Muscle of arm (tissue), 12 donors: ENCODE measurements around the gene SLC2A6. TPM values are rescaled to one million over a fixed set of nuclear protein-coding genes. Genes with fewer than 3 reads are reported as not detected.
"Not testable (repeated sequence)": the region's sequence is repeated elsewhere in the genome, so short reads cannot be mapped to it uniquely, and the experiment has no call there.

Source experiments
- DNase-seq: peaks from one replicate; pipeline ENCODE4 v3.0.0-alpha.2; 2013
- polyA plus RNA-seq, 12 donors: library from polyadenylated mRNA; unstranded; fragments of 120-200 nt; gene quantifications; one replicate each; pipeline ENCODE4 v1.2.1, GENCODE V29; 2013; ENCODE audit not compliant: insufficient read length in 12 of 12

SLC2A6 gene
- polyA plus RNA-seq, 12 donors, result 0.87 to 1.6 (median 1.1) TPM; not detected in 2

DNA sequence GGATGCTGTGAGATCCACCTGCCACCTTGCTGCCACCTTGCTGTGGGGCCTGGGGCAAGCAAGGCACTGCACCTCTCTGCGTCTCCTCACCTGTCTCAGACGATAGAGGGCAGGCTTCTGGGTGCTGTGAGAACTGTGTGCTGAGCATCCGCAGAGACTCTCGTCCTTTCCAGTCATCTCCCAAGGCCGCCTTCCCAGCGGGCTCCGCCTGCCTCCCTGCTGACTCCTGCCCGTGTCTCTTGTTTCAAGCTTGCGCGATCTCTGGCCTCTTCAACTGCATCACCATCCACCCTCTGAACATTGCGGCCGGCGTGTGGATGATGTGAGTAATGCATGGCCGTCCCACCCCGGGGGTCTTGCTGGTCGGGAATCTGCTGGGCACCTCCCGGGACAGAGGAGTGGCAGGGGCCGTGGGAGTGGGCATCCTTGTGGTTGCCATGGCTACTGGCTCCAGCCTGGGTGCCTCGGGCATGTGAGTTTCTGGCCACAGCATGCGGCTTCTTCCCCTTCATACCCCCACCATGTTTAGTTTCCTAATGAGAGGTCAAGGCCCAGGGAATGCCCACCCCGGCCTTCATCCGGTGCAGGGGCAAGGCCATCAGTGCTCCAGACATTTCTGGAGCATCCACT is 15.6 kb downstream of the SLC2A6 start:
- DNase-seq, result no peak

DNA sequence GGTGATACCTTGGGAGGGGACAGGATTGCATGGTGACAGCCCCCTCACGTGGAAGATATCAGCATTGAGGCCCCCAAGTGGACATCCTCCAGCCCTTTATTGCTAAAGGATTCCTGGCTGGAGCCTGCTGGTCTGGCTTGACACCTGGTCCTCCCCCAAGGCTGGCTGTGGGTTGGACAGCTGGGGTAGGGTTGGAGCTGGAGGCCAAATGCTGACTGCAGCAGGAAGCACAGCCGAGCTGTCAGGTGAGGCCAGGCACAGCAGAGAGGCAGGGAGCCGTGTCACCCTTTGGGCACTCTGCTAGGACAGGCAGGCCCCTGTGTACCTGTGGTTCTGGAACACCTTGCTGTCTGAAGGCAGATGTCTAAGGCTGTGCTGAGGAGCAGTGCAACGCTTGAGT is 16.9 kb downstream of the SLC2A6 start:
- no peak for DNase-seq

DNA sequence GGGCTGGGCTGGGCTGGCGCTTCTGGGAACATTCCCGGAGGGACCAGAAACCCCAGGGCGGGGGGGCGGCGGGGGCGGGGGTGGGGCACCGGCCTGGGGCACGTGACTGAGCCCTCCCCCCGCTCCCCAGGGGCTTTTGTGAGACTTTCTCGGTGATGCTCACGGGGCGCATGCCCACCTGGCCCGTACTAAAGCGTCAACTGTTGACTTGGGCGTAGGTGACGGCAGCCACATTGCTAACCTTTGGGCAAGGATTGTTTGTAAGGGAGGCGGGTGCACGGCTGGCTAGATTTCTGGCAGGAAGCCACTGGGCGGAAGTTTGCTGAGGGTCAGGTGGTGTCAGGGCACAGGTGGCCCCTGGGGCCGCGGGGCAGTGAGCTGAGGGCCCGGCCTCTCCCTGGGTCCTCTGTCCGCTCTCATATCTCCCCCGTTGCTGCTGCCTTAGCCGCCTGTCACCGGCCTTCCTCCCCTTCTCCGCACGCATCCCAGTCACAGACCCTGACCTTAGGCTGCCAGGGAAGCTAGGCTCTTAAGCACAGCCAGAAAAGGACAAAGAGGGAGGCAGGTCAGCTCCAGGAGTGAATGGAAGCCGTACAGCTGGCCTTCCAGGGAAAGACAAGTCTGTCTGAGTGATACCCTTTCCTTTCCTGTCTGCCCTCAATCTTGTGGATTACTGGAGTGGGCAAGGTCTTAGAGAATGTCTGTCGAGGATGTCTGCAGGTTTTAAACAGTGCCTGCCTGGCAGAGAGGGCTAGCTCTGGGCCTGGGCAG is 18.3 kb downstream of the SLC2A6 start:
- peak; percentile 19 for DNase-seq

DNA sequence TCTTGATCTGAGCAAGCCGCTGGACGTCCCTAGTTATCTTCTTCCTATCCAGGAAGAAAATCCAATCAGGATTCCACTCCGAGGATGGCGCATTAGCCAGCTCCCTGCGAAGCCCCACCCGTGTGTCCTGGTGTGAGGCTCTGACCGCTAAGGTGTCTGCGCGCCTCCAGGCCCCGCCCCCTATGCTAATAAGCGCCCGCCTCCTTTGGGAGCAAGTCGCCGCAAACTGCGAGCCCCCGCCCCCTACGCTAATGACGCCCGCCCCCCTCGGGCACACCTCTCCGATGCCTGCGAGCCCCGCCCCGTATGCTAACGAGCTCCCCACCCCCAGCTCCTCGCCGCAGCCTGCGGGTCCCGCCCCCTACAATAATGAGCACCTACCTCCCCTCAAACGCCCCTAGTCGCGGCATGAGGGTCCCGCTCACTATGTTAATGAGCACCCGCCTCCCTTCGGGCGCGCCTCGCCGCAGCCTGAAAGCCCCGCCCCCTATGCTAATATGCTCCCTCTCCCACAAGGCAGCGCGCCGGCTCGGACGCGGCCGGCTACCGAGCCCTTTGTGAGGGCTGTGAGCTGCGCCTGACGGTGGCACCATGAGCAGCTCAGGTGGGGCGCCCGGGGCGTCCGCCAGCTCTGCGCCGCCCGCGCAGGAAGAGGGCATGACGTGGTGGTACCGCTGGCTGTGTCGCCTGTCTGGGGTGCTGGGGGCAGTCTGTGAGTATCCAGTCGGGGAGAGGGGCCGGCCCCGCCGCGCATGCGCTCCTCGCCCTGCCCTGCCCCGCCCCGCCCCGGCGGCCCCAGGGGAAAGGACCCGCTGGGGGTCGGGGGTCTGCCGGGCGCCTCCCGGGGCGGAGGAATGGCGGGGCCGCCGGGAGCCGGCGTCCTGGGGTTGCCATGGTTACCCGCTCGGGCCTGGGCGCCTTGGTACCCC is 19.2 kb downstream of the SLC2A6 start, which contains the start of gene CACFD1:
Gene CACFD1 (plus strand): TSS at position 503 of the 929 bp plus-strand sequence. CDS start 89 bp downstream, at position 592.
- peak; percentile 92 for DNase-seq

DNA sequence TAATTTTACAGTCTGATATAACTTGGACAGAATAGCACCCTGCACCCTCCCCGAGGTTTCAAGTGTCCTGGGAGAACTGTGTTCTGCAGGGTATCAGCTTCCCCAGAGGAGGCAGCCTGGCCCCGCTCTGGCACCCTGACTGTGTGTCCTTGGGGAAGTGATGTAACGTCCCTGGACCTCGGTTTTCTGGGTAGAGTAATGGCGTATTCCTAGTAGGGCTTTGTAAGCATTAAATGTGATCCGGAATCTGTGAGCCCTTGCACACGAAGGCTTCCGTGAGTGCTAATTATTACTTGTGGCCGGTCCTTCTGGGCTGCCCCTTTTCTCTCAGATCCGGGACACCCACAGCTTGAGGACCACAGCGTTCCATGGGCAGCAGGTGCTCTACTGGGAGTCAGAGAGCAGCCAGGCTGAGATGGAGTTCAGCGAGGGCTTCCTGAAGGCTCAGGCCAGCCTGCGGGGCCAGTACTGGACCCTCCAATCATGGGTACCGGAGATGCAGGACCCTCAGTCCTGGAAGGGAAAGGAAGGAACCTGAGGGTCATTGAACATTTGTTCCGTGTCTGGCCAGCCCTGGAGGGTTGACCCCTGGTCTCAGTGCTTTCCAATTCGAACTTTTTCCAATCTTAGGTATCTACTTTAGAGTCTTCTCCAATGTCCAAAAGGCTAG is 20.1 kb downstream of the SLC2A6 start:
- no peak for DNase-seq

DNA sequence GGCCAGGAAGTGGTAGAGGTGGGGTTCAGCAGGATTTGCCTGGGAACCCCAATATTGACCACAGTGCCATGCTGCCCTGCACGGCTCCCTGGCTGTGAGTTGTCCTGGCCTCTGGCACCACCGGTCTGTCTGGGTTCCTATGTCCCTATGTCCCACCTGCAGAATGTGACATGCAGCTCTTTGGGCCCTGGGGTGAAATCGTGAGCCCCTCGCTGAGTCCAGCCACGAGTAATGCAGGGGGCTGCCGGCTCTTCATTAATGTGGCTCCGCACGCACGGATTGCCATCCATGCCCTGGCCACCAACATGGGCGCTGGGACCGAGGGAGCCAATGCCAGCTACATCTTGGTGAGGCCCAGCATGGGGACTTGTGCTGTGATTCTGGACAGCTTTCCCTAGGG is 21.2 kb downstream of the SLC2A6 start:
- no peak for DNase-seq

DNA sequence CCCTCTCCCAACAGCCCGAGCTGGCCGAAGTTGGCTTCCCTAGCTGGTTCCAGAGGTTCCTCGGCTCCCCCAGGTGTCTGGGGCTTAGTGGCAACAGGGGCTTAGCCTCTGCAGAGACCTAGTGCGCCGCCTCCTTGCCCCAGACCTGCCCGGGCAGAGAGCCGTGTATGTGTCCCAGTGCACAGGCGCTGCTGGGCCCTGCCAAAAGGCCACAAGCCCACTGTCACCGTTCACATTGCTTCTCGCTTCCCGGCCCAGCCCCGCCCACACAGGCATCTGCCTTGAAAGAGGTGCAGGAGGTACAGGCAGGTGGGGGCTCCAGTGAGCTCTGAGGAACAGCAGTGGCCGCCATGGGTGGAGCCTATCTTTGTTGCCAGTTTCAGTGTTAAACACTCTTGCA is 21.7 kb downstream of the SLC2A6 start:
- DNase-seq, result no peak

DNA sequence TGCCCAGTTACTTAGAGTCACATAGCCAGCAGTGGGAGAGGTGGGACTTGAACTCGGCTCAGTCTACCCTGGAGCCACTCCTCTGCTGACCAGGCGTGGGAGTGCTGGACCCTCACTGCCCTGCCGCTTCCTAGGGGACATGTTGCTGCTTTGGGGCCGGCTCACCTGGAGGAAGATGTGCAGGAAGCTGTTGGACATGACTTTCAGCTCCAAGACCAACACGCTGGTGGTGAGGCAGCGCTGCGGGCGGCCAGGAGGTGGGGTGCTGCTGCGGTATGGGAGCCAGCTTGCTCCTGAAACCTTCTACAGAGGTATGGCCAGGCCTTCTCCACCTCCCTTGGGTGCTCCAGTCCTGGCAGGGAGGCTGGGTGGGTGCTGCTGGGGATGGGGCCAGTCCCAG is 22.5 kb downstream of the SLC2A6 start:
- no peak for DNase-seq

DNA sequence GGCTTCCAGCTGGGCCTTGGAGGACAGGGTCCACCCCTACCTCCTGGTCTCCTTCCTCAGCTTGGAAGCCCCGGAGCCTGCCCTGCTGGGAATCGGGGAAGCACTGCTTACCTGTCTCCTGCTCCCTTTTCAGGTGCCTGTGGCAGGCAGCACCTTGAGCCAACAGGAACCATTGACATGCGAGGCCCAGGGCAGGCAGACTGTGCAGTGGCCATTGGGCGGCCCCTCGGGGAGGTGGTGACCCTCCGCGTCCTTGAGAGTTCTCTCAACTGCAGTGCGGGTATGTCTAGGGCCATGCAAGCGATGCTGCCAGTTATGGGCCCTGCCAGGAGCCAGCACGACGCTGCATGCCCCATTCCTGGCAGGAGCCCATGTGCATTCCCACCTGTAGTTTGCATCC is 23.0 kb downstream of the SLC2A6 start:
- DNase-seq, result no peak

DNA sequence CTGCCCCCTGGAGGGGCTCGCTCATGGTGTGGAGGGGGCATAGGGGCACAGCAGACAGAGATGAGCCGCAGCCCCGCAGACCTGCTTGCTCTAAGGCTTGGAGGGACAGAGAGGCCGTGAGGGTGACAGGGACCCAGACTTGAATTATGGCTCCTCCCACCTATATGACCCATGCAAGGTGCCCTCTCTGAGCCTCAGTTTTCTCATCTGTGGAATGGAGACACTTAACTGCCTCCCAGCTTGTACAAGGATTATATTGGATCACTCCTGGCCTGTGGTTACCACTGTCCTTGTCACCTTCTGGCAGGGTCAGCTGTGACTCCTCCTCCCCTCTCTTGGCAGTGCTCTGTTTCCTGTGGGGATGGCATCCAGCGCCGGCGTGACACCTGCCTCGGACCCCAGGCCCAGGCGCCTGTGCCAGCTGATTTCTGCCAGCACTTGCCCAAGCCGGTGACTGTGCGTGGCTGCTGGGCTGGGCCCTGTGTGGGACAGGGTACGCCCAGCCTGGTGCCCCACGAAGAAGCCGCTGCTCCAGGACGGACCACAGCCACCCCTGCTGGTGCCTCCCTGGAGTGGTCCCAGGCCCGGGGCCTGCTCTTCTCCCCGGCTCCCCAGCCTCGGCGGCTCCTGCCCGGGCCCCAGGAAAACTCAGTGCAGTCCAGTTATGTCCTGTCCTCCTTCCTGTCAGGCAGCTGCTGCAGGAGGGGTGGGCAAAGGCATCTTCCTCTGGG is 23.8 kb downstream of the SLC2A6 start:
- DNase-seq, result no peak

DNA sequence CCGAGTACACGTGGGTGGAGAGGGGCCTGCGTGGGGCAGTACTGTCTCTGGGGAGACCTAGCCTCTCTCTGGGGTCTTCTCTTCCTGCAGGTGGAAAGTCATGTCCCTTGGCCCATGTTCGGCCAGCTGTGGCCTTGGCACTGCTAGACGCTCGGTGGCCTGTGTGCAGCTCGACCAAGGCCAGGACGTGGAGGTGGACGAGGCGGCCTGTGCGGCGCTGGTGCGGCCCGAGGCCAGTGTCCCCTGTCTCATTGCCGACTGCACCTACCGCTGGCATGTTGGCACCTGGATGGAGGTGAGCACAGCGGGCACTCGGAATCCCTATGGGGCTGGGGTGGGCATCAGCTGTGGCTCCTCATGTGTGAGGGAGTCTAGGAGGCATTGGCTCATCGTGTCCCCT is 24.6 kb downstream of the SLC2A6 start:
- DNase-seq, result no peak

DNA sequence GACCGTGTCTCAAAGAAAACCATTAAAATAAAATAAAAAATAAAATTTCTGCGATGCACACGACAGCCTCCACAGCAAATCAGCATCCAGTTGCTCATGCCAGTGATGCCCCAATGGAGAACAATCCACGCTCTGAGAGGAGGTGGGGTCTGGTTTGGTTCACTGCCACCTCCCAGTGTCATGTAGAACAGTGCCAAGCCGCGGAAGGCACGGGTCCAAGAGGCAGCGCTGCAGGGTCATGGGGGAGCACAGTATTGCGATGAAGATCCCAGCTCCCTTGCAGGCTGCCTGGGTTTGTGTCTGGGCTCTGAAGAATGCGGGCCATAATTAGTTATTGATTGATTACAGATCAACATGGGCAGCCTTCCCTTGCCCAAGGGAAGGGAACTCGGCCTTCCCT is 25.2 kb downstream of the SLC2A6 start:
- no peak for DNase-seq

DNA sequence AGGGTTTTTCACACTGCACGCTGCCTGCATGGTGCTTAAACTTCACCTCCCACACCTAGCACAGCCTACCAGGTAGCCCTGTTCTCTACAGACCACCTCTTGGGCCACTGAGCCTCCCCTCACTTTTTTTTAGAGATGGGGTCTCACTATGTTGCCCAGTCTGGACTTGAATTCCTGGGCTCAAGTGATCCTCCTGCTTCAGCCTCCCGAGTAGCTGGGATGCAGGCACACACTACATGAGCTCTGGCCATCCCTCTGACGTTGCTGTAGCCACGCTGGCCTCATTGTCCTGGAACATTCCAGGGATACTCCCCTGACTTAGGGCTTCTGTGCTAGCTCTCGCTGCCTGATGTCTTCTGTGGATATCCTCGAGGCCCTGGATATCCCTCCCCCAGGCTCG is 26.3 kb downstream of the SLC2A6 start:
- no peak for DNase-seq

DNA sequence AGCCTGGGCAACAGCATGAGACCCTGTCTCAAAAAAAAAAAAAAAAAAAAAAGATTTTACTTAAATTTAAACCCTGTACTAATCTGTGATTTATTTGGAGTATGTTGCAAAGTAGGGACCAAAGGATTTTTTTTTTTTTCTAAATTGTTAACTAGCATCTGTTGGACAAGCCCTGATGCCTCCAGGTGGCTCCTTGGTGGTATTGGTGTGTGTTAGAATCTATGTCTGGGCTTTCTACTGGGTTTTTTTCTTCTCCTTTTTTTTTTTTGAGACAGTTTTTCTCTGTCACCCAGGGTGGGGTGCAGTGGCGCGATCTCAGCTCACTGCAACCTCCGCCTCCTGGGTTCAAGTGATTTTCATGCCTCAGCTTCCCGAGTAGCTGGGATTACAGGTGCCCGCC is 27.0 kb downstream of the SLC2A6 start:
- not testable (repeated sequence) for DNase-seq

DNA sequence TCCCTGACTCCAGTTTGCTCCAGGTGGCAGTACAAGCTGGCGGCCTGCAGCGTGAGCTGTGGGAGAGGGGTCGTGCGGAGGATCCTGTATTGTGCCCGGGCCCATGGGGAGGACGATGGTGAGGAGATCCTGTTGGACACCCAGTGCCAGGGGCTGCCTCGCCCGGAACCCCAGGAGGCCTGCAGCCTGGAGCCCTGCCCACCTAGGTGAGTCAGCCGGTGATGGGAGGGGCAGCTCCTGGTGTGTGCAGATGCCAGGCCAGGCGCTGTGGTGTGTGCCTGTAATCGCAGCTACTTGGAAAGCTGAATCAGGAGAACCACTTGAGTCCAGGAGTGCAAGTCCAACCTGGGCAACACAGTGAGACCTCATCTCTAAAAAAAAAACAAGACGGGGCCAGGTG is 29.1 kb downstream of the SLC2A6 start:
- no peak for DNase-seq

DNA sequence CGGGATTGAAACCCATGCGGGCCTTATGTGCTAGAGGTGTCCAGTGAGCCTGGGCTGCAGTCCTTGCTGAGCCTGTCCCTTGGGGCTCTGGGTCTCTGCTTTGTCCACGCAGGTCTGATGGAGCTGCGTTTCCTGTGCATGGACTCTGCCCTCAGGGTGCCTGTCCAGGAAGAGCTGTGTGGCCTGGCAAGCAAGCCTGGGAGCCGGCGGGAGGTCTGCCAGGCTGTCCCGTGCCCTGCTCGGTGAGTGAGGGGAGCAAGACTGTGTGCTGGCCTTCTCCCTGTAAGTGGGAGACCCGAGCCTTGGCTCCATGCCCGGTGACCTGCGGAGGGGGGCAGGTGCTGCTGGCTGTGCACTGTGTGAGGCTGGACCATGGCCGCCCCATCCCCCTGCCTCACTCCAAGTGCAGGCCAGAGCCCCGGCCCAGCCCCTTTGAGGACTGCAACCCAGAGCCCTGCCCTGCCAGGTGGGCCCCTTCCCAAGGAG is 30.4 kb downstream of the SLC2A6 start:
- no peak for DNase-seq

DNA sequence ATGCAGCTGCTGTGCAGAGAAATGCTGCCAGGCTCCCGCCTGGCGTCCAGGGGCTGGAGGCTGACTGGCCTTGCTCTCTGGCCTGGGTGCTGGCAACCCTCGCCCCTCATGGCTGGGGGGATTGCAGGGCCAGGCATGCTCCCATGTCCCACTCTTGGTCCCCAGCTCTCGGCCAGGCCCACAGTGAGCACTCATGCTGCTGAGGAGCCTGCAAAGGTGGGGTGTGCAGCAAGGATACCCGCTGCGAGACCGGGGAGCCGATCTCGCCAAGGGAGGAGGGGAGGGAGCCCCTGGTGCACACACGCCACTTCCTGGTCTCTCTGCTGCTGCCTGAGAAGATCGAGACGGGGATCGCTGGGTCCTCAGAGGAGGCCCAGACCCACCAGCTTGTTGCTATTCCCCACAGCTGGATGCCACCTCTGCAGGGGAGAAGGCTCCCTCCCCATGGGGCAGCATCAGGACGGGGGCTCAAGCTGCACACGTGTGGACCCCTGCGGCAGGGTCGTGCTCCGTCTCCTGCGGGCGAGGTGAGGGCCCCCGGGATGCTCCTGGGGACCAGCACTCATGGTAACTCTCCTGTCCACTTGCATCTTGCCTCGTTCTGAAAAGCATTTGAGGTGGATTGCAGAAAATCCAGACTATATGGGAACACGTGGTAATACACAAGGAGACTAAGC is 33.5 kb downstream of the SLC2A6 start:
- DNase-seq, result no peak

DNA sequence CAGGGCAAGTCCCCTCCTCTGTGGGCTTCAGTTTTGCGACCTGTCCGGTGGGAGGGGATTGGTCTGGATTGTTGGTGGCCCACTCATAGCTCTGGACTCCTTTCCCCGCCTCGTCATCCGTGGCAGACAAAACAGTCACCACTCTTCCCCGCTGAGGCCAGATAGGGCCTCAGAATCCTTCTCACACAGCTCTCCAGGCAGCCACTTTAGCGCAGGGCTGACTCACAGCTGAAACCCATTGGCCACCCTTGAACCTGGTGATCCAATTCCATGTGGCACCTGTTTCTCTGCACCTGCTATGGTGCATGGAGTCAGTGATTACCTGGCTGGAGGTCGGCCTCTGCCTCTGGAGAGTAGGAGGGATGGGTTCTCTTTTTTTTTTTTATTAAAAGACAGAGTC is 34.9 kb downstream of the SLC2A6 start:
- no peak for DNase-seq

DNA sequence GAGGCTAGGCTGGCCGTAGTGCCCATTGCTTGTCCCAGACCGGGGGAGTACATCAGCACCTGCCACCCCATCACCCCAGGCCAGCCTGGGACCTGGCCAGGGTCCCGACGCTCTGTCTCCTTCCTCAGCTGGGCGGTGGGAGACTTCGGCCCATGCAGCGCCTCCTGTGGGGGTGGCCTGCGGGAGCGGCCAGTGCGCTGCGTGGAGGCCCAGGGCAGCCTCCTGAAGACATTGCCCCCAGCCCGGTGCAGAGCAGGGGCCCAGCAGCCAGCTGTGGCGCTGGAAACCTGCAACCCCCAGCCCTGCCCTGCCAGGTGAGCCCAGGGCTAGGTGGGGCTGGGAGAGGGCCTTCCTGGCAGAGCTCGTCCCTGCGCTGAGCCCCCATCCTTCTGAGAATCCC is 35.7 kb downstream of the SLC2A6 start:
- DNase-seq, result no peak

DNA sequence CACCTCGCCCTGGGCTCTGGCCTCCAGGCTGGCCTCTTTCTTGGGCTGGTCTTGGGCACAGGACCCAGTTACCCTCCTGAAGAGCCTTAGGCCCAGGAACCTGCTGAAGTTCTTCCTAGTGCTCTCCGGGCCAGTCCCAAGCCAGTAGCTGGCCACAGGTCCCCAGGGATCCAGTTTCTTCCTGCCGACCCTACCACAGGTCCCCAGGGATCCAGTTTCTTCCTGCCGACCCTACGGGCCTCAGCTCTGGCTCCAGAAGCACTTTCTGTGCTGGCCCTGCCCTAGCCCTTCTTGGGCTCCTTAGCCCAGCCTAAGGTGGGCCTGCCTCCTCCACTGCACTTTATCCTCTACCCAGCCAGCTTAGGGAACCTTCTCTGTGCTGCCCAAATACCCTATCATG is 37.3 kb downstream of the SLC2A6 start:
- DNase-seq, result no peak
